Stimulated activated CD4-positive, alpha-beta T cell treated with anti-CD3 and anti-CD28 coated beads, Interleukin-1b, Interleukin-23, amount 100 ng/mL, for 4 hours (primary cell): ENCODE measurements around the gene PRXL2A.

Experiments used
- DNase-seq, 2 donors: peaks; one replicate each; pipeline ENCODE4 v3.0.0-alpha.2; 2020; ENCODE audit warnings: low read depth in 2 of 2

PRXL2A gene

GRCh38 chr10:80444646-80445319 is 36.4 kb downstream of the PRXL2A start:
- peak in 1 of 2 donors; percentile 59 for DNase-seq

GRCh38 chr10:80447436-80448190 is 39.3 kb downstream of the PRXL2A start:
- DNase-seq: no peak

- DNase-seq: no peak
Measured at GRCh38 chr10:80448209-80448942, 40.0 kb downstream of the PRXL2A start.

- no peak for DNase-seq
Measured at GRCh38 chr10:80449520-80449919, 41.2 kb downstream of the PRXL2A start.

- no peak for DNase-seq
Measured at GRCh38 chr10:80451132-80451531, 42.8 kb downstream of the PRXL2A start.

- DNase-seq: no peak
Measured at GRCh38 chr10:80452069-80452468, 43.7 kb downstream of the PRXL2A start.

GRCh38 chr10:80452640-80453039 is 44.3 kb downstream of the PRXL2A start:
- DNase-seq: no peak

GRCh38 chr10:80453056-80453841 is 44.9 kb downstream of the PRXL2A start:
- DNase-seq: no peak

- DNase-seq: peak; percentile 51 to 75
Measured at GRCh38 chr10:80453842-80454512, 45.6 kb downstream of the PRXL2A start, which contains the start of gene TSPAN14. TSS of gene TSPAN14 (plus strand) at chr10:80454310. CDS start at chr10:80489234, 34,924 bp downstream.

GRCh38 chr10:80454513-80455460 is 46.4 kb downstream of the PRXL2A start:
- no peak for DNase-seq

- no peak for DNase-seq
Measured at GRCh38 chr10:80455461-80456349, 47.4 kb downstream of the PRXL2A start.

- DNase-seq: no peak
Measured at GRCh38 chr10:80457554-80458262, 49.4 kb downstream of the PRXL2A start.

- DNase-seq: no peak
Measured at GRCh38 chr10:80458263-80458625, 49.9 kb downstream of the PRXL2A start.

GRCh38 chr10:80458638-80459037 is 50.3 kb downstream of the PRXL2A start:
- DNase-seq: no peak

- DNase-seq: peak in 1 of 2 donors; percentile 50
Measured at GRCh38 chr10:80459047-80459865, 50.9 kb downstream of the PRXL2A start.

GRCh38 chr10:80460399-80461207 is 52.3 kb downstream of the PRXL2A start:
- no peak for DNase-seq
